Activated CD4-positive, alpha-beta T cell treated with anti-CD3 and anti-CD28 coated beads for 24 hours (primary cell): Measurements from ENCODE around the gene LYSMD2.

Experiments
- DNase-seq, 2 donors: peaks; one replicate each; pipeline ENCODE4 v3.0.0-alpha.2; 2020; ENCODE audit warnings: low read depth in 2 of 2

LYSMD2 gene

DNA sequence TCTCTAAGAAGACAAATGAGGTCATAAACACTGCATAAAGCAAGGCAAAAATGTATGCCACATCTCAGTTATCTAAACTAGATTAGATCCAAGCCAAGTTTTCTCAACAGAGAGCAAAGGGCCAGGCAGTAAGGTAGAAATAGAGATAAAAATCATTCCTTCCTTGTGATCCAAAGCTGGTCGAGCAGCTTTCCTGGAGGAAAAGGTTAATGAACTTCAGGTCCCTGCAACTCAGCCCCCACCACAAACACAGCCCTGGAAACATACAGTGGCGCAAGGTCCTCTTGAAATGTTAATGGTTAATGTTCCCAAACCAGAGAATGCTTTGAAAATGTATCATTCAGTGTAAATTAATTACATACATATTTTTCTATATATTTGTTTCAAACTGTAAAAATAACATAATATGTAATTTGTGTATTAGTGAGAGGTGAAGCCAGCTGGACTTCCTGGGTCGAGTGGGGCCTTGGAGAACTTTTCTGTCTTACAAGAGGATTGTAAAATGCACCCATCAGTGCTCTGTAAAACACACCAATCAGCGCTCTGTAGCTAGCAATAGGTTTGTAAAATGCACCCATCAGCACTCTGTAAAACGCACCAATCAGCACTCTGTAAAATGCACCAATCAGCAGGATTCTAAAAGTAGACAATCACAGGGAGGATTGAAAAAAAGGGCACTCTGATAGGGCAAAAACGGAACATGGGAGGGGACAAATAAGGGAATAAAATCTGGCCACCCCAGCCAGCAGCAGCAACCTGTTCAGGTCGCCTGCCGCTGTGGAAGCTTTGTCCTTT, 17.1 kb downstream of the LYSMD2 start:
- no peak for DNase-seq

DNA sequence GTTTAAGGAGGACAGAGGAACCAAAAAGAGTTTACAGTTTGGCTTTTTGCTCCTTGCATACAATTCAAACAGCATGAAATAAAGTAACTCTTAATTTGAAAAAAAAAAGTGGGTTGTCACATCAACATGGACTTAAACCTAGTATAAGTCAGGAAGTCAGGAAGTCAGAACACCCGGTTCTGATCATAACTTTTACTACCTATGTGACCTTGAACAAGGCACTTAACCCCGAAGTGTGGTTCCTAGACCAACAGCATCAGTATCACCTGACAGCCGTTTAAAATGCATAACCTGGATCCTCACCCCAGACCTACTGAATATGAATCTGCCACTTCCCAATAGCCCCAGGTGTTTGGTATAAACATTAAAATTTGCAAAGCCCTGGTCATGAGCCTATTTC, 18.7 kb downstream of the LYSMD2 start:
- no peak for DNase-seq

DNA sequence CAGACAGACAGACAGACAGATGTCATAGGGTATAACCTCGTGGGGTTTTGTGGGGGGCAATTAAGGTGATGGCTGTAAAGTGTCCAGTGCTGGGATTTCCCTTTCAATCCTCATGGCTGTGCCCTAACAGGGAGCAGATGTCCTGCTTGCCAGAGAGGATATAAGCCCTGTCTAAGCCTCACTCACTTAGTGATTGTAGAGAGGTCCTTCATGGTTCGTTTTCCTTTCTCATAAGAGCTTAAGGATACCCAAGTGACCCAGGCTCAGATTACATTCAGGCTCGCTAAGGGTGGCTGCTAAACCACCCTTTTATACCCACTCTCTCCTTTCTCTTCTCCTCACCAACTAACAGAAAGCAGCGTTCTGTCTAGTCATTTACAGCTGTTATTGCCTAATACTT, 19.2 kb downstream of the LYSMD2 start:
- DNase-seq: no peak

DNA sequence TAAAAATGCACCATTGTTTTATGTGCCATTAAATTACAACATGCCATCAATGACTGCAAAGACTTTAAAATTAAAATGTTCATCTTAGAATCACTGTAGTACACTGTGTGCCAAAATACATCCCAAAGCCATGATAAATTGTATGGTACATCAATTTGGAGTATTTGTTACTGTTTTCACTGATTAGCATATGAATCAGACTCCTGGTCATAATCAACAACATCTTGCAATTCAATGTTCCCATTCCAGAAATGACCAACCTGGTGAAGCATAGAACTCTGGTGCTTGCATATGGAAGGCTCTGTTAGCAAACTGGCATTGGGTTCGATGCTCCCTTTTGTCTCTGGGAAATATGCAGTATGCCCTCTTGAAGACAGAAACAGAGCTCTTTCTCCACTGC, 22.5 kb downstream of the LYSMD2 start:
- no peak for DNase-seq

DNA sequence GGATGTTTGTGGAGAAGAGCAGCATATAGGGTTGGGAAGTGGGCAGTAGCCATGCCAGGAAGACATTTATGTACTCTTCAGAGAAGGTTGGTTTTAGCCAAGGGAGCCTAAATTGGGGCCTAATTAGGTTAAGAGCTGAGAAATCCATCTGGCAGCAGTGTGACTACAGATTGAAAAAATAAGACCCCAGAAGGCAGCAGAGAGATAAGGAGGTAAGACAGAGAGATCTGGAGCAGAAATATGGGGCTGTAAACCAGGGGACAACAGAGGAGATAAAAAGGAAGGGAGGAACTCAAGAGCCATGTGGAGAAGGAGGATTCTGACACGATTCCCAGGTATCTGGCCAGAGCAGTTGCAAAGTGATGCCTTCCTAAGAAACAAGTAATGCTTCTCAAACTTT, 23.3 kb downstream of the LYSMD2 start:
- DNase-seq: no peak

DNA sequence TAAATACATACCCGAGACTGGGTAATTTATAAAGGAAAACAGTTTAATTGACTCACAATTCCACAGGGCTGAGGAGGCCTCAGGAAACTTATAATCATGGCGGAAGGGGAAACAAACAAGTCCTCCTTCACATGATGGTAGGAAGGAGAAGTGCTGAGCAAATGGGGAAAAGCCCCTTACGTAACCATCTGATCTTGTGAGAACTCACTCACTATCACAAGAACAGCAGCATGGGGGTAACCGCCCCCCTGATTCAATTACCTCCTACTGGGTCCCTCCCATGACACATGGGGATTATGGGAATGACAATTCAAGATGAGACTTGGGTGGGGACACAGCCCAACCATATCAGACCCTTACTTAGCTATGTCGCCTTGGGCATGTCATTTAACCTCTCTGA, 28.4 kb downstream of the LYSMD2 start:
- DNase-seq: no peak

DNA sequence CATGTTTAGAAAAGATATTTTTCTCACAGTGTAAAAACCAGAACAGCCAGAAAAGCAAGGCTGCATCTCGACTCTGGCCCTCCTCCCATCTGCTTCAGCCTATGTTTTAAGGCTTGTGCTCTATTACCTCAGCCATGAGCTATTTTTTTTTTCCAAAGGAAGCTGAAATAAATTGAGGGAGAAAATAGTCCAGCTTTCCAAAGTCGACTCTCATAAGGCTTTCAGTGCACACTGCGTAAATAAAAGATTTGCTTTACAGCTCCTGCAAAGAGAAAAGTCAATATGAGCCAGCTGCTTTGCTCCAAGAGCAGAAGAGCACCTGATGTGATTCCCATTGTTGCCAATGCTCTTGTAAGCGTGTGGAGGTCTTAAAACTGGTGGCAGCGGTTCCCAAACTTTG, 29.4 kb downstream of the LYSMD2 start:
- no peak for DNase-seq

DNA sequence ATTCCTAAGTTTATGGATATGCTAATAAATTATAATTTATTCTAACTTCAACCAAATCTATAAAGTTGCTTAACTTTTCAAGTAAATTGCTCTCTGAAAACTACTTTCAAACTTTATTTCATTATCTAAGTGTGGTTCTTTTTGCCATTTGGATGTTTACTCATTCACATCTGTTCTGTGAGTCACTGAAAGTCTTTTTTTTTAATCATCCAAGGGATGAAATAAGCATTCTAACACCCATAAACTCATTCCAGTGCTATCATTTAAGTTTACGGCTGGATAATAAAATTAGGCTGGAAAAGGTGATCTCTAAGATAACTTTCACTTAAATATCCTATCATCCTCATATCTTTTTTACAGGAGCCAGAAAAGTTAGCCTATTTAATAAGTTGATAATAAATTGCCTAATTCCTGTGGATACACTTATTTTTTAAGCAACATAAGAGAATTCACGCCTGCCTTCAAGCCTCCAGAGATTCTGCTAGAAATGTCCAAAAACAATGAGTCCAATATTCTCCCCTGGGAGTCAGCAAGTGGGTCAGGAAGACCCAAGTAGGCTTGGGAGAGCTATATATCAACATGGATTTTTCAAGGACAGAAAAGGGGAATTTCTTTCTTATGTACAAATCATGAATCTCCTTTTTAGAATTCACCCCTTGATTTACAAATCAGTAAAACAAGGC, 30.4 kb downstream of the LYSMD2 start:
- no peak for DNase-seq

DNA sequence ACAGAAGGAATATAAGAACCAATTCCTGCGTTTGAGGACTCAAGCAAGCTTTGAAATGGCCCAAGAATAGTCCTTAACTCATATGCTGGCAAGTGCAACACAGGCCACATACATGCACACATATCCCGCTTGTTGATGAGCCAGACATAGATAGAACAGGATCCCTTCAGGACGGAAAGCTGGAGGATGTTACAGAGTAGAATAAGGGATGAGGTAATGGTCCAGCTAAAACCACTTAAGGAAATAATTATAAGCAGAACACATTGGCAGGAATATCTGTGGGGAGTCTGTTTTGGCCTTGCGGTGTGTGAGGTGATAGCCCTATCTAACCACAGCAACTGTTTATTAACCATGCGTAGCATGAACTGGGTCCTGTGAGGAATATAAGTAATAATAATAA, 31.2 kb downstream of the LYSMD2 start:
- DNase-seq: no peak

DNA sequence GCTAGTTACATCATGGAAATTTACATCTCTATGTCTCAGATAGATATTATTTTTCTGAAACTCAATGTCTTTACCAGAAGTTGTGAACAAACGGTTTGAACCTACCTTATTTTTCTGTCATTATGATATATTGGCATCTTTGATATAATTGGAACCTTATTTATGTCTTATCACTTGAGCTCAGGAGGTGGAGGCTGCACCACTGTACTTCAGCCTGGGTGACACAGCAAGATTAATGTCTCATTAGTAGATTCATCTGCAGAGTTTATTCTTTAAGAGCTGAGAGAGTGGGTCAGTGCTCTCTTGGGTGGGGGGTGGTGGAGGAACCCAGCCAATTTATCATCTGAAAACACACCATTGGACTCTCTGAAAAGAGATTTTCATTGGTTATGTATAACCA, 34.7 kb downstream of the LYSMD2 start:
- DNase-seq: no peak

DNA sequence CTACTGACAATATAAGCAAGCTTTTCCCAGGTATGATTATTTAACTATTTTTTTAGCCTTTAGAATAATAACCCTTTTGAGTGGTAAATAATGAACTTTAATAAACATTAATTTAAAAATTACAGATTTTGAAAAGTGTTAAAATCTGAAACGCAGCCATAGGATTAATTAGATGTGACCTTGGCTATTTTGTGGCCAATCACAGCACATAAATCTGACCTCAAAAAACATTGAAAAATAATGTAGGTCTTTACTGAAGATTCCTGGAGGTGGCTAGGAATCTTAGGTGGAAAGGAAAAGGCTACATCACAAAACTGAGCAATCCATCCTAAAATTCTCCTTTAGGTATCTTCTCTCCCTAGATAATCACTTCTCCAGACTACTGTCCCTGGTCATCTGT, 38.1 kb downstream of the LYSMD2 start:
- no peak for DNase-seq

DNA sequence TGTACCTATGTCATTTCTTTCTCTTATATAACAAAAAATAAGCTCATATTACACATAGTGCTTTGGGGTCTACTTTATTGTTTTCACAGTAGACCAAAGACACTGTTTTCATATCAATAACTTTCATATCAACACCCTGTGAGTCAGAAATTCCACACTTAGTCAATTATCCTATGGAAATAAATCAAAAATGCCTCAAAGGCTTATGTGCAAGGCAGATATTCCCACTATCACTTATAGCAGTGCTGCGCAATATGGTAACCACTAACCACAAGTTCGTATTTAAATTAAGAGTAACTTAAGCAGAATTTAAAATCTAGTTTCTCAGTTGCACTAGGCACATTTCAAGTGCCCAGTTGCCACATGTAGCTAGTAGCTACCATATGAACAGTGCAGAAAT, 40.3 kb downstream of the LYSMD2 start:
- DNase-seq: no peak

DNA sequence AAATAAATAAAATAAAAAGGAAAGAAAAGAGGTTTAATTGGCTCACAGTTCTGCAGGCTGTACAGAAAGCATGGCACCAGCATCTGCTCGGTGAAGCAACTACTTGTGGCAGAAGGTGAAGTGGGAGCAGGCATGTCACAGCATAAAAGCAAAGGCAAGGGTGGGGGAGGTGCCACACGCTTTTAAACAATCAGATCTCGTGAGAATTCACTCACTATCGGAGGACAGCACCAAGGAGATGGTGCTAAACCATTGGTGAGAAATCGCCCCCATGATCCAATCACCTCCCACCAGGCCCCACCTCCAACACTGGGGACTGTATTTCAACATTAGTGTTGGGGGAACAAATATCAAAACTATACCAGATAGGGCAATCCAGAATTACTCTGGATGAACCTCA, 40.9 kb downstream of the LYSMD2 start:
- no peak for DNase-seq

DNA sequence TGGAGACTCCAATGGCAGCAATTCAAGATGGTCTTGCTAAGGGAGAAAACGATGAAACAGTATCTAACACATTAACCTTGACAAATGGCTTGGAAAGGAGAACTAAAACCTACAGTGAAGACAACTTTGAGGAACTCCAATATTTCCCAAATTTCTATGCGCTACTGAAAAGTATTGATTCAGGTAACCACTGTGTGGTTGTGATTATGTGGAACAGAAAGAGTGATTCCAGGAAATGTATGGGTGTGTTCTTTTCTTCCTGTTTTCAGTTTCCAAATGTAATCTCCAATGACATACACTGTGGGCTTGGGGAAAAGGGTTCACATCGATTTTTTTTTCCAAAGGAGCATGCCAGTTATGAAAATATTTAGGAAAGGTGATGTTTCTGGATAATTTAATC, 45.3 kb downstream of the LYSMD2 start:
- DNase-seq: no peak

DNA sequence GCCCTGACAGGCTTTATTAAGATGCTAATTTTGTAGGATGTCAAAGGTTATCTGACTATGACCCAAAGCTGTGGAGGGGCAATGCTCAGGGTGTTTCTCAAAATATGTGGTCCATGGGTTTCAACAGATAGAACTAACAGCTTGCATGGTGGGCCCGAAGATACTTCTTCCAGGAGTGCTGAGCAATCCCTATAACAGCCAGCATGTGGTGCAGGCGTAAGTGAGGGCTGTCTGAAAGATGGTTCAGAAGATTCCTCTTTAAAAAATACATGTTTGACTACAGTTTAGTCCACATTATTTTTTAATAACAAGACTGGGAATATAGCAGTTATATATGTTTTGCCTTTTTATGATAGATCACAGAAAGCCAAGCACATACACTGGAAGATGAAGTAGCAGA, 48.6 kb downstream of the LYSMD2 start:
- no peak for DNase-seq

DNA sequence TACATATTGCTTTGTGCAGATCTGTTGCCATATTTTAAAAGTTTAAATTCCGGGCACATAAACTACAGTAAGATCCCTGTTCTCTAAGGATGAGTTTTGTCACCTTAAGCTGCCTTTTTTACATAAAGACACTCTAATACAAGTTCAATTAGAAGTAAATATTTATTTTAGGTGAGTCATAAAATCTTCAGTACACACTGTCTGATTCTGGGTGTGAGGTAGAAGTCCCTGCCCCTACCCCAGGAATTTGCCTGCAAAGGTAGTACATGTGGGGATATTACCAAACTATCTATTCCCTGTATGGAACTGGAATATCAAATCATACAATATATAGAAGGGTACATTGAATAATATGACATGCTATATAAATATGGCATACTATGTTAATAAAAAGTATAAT, 49.9 kb downstream of the LYSMD2 start:
- DNase-seq: no peak

DNA sequence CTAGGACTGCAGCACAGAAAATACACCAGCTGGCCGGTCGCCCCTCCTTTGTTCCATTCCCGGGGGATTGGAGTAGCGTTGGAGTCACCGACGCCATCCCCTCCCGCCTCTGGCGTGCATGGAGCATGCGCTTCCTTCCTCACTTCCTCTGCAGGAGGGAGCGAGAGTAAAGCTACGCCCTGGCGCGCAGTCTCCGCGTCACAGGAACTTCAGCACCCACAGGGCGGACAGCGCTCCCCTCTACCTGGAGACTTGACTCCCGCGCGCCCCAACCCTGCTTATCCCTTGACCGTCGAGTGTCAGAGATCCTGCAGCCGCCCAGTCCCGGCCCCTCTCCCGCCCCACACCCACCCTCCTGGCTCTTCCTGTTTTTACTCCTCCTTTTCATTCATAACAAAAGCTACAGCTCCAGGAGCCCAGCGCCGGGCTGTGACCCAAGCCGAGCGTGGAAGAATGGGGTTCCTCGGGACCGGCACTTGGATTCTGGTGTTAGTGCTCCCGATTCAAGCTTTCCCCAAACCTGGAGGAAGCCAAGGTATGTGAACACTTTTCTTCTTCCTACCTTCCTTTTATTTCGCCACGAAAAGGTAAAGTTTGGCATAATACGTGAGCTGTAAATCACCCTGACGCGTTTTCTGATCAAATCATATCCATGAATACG, 56.0 kb downstream of the LYSMD2 start, which contains the start of gene SCG3:
Gene SCG3 (plus strand): TSS at position 201 of the 661 bp plus-strand sequence. CDS start 253 bp downstream, at position 454.
- DNase-seq: peak; percentile 33 to 60

DNA sequence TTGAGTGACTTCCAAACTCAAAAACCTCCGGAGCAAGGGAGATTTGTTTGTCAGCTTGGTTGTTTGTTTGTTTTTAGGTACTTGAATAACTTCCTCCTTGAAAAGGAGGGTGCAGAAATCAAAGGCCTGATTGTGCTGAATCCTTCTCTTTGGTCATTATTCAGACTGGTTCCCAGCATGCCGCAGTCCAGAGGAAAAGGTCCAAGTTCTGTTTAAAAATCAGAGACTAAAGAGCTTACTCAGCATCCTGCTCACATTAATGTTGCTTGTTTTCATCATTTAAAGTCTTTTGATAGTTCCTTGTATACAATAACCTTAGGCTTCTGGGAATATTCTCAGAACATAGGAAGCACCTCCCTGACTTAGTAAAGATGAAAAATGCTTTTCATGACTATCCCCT, 57.1 kb downstream of the LYSMD2 start:
- DNase-seq: no peak

DNA sequence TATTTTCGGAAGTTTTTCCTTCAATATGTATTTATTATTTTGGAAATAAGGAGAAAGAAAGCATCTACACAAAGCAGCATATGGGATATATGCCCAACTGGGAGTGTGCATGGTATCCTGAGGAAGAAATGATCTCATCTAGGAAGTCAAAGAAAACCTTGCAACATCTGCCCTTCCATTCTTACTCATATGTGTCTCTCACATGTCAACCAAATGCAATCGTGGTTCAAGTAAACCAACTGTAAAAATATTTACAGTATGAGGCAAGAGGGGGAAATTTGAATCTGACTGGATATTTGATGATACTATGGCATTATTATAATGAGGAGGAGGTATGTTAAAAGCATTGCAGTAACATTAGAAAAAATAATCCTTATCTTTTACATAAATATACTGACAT, 59.4 kb downstream of the LYSMD2 start:
- DNase-seq: no peak

DNA sequence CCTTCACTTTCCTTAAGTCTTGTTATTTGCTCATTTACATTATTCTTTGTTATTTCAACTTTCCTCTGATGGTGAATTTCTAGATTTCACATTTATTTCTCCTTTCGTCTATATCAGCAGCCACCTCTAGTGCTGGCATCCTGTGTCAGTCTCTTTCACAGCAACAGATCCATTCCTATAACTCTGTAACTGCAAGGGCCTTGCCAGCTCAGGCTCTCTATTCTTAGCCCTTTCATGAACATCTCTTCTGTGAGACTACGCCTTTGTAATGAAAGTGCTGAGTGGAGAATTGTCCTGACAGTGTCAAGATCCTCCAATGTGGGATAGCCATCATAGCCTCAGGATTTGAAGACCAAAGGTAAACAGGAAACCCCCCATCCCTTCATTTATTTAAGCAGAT, 60.0 kb downstream of the LYSMD2 start:
- DNase-seq: no peak

DNA sequence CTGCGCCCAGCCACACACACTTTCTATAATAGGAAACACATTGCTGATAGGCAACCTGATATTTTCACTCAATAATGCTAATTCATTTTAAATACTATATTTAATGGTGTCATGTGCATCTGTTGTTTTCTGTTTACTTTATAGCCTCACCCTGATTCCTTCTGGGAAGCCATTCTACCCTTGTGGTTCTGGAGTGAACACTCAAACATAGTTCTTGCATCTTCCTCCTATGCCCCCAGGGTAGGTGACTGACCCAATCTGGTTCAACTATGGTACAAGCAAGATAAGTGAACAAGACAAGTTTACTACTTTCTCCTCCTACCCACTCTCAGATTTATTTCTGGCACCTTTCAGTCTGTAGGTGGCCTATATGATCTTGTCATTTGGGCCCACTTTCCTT, 60.4 kb downstream of the LYSMD2 start:
- DNase-seq: no peak

DNA sequence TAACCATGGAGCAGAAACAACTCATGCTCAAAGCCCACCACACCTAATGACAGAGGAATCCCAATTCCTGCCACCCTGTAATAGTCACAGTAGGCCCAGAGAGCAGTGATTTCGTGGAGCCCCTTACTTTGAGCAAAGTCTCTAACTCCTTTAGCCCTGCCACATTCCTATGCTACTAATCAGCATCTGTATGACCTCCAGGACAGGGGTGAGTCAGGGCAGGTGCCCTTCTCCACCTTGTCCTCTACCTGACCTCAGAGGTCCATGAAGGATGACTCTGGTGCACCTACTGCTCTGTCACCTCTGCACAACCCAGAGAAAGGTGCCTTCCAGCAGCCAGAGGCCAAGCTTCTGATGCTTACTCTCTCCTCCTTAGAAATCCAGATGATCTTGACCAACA, 62.2 kb downstream of the LYSMD2 start:
- no peak for DNase-seq
